OCI-LY1 (cell line): ENCODE measurements around the gene SLC26A9.

Experiments used
- H2AFZ ChIP-seq: fragments of 200-600 bp; sonication (generic), shearing (Covaris generic); 2 replicates; pipeline ENCODE4 v1.6.0; 2014; ENCODE audit warnings: antibody characterized with exemption, mild to moderate bottlenecking, low read length
- H3F3A ChIP-seq: fragments of 200-600 bp; sonication (generic), shearing (Covaris generic); 2 replicates; pipeline ENCODE4 v1.6.0; 2014; ENCODE audit warnings: mild to moderate bottlenecking, antibody characterized with exemption, low read length, moderate library complexity; ENCODE audit not compliant: insufficient read depth
- H3K27ac ChIP-seq: fragments of 200-600 bp; sonication (generic); 2 replicates; pipeline ENCODE4 v1.5.1; 2014; ENCODE audit warnings: low read length, mixed run types, mild to moderate bottlenecking, low read depth; ENCODE audit not compliant: poor library complexity, severe bottlenecking
- H3K27me3 ChIP-seq: fragments of 200-600 bp; sonication (generic); 2 replicates; pipeline ENCODE4 v1.6.0; 2014; ENCODE audit warnings: antibody characterized with exemption, mild to moderate bottlenecking, low read length, moderate library complexity; ENCODE audit not compliant: insufficient read depth
- H3K36me3 ChIP-seq: fragments of 200-600 bp; sonication (generic); 2 replicates; pipeline ENCODE4 v1.6.1; 2014; ENCODE audit warnings: mild to moderate bottlenecking, antibody characterized with exemption, low read length, moderate library complexity, mixed read lengths; ENCODE audit not compliant: insufficient read depth
- H3K4me1 ChIP-seq: fragments of 200-600 bp; sonication (generic); 2 replicates; pipeline ENCODE4 v1.5.1; 2014; ENCODE audit warnings: mild to moderate bottlenecking, low read length, moderate library complexity; ENCODE audit not compliant: insufficient read depth, severe bottlenecking
- H3K4me2 ChIP-seq: fragments of 200-600 bp; sonication (generic), shearing (Covaris generic); 2 replicates; pipeline ENCODE4 v1.6.1; 2014; ENCODE audit warnings: low read length
- H3K4me3 ChIP-seq: fragments of 200-600 bp; sonication (generic); 2 replicates; pipeline ENCODE4 v1.5.1; 2014; ENCODE audit warnings: low read length, low read depth, mild to moderate bottlenecking, mixed read lengths; ENCODE audit not compliant: poor library complexity, severe bottlenecking
- H3K79me2 ChIP-seq: fragments of 200-600 bp; shearing (Covaris generic); 2 replicates; pipeline ENCODE4 v1.6.1; 2016; ENCODE audit warnings: mixed run types, low read length, mixed read lengths; ENCODE audit not compliant: insufficient read depth
- H3K9ac ChIP-seq: fragments of 200-600 bp; sonication (generic), shearing (Covaris generic); 2 replicates; pipeline ENCODE4 v1.6.1; 2014; ENCODE audit warnings: mild to moderate bottlenecking, low read length, mixed read lengths
- H3K9me2 ChIP-seq: fragments of 200-600 bp; sonication (generic), shearing (Covaris generic); 2 replicates; pipeline ENCODE4 v1.6.1; 2014; ENCODE audit warnings: low read depth, mild to moderate bottlenecking, low read length, mixed read lengths
- H3K9me3 ChIP-seq: fragments of 200-600 bp; shearing (Covaris generic); 2 replicates; pipeline ENCODE4 v1.6.1; 2014; ENCODE audit warnings: low read length, mixed read lengths
- H4K20me1 ChIP-seq: fragments of 200-600 bp; sonication (generic), shearing (Covaris generic); 2 replicates; pipeline ENCODE4 v1.6.0; 2016; ENCODE audit warnings: mild to moderate bottlenecking, low read length; ENCODE audit not compliant: insufficient read depth
- EZH2 ChIP-seq: fragments of 200-600 bp; sonication (generic), shearing (Covaris generic); IDR thresholded peaks from 2 replicates; pipeline ENCODE4 v1.8.0; 2017; ENCODE audit warnings: borderline replicate concordance, mixed run types, mild to moderate bottlenecking, antibody characterized with exemption, low read length, moderate library complexity, mixed read lengths
- TF ChIP-seq, protein P1 (sequence below): fragments of 200-600 bp; sonication (generic), shearing (Covaris generic); IDR thresholded peaks from 2 replicates; pipeline ENCODE4 v1.5.1; 2017; ENCODE audit warnings: mild to moderate bottlenecking, antibody characterized with exemption, low read length, moderate library complexity, mixed read lengths

Gene SLC26A9

DNA sequence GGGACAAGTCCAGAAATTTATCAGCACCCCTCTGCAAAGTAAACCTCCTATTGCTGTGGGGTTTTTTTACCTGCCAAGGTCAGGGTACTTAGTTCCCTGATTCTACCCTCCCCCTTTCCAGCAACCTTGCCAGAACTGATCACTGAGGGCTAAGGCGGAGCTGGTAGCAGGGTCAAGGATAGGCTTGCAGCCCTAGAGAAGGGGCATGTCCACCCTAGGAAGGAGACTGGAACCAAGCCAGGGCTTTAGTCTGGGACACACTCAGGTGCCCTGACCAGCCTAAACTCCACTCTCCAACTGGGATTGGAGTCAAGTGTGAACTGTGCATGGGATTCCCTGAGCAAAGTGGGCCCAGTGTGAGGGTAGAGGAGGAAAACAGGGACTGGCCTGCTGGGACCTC, 6.5 kb upstream of the SLC26A9 start:
- H3K4me1 ChIP-seq, result no peaks in the 10 kb centered on the region
- no peaks in the 10 kb centered on the region for H3F3A ChIP-seq
- H3K36me3 ChIP-seq, result no peaks in the 10 kb centered on the region
- H3K27me3 ChIP-seq, result no peaks in the 10 kb centered on the region
- no peaks in the 10 kb centered on the region for H4K20me1 ChIP-seq
- H3K4me3 ChIP-seq, result no peak overlapping the region
- H3K9me2 ChIP-seq, result no peaks in the 10 kb centered on the region
- H3K9me3 ChIP-seq, result no peaks in the 10 kb centered on the region
- no peak overlapping the region for H2AFZ ChIP-seq
- no peak overlapping the region for H3K27ac ChIP-seq
- TF ChIP-seq, protein P1, sequence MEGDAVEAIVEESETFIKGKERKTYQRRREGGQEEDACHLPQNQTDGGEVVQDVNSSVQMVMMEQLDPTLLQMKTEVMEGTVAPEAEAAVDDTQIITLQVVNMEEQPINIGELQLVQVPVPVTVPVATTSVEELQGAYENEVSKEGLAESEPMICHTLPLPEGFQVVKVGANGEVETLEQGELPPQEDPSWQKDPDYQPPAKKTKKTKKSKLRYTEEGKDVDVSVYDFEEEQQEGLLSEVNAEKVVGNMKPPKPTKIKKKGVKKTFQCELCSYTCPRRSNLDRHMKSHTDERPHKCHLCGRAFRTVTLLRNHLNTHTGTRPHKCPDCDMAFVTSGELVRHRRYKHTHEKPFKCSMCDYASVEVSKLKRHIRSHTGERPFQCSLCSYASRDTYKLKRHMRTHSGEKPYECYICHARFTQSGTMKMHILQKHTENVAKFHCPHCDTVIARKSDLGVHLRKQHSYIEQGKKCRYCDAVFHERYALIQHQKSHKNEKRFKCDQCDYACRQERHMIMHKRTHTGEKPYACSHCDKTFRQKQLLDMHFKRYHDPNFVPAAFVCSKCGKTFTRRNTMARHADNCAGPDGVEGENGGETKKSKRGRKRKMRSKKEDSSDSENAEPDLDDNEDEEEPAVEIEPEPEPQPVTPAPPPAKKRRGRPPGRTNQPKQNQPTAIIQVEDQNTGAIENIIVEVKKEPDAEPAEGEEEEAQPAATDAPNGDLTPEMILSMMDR, result no peak
- no peak for TF ChIP-seq EZH2
- H3K9ac ChIP-seq, result no peak overlapping the region
- no peak overlapping the region for H3K4me2 ChIP-seq
- H3K79me2 ChIP-seq, result no peaks in the 10 kb centered on the region

DNA sequence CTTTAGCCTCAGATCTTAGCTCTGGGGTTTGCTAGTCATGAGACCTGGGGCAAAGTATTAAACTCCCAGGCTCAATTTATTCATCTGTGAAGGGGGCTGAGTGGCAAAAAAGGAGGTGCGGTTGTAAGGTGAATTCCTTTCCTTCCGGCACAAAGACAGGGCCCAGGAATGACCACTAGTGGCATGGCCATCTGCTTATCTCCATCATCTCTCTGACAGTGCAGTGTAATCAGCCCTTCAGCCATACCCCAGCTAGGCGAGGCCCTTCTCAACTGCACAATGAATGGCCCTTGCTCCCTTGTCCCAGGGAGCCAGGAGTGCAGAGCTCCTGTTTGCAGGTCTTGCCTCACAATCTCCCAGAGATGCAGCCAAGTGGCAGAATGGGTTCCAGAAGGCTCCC, 5.6 kb upstream of the SLC26A9 start:
- no peaks in the 10 kb centered on the region for H3F3A ChIP-seq
- H3K4me2 ChIP-seq, result no peak overlapping the region
- no peak for TF ChIP-seq EZH2
- TF ChIP-seq, protein P1, result no peak
- H3K27me3 ChIP-seq, result no peaks in the 10 kb centered on the region
- H4K20me1 ChIP-seq, result no peaks in the 10 kb centered on the region
- no peaks in the 10 kb centered on the region for H3K4me1 ChIP-seq
- no peaks in the 10 kb centered on the region for H3K79me2 ChIP-seq
- no peak overlapping the region for H3K9ac ChIP-seq
- no peak overlapping the region for H3K27ac ChIP-seq
- H3K9me3 ChIP-seq, result no peaks in the 10 kb centered on the region
- no peak overlapping the region for H3K4me3 ChIP-seq
- no peak overlapping the region for H2AFZ ChIP-seq
- H3K9me2 ChIP-seq, result no peaks in the 10 kb centered on the region
- no peaks in the 10 kb centered on the region for H3K36me3 ChIP-seq

GRCh38 chr1:205948039-205948438, 4.8 kb upstream of the SLC26A9 start:
- Histone ChIP-seq H3K4me2 (no peak overlapping the region), H3K9me3 (no peaks in the 10 kb centered on the region), H3K4me1 (no peaks in the 10 kb centered on the region), H3K9ac (no peak overlapping the region), H3K4me3 (no peak overlapping the region), H4K20me1 (no peaks in the 10 kb centered on the region), H3K27ac (no peak overlapping the region), H3K27me3 (no peaks in the 10 kb centered on the region), H3K36me3 (no peaks in the 10 kb centered on the region), H3F3A (no peaks in the 10 kb centered on the region), H3K9me2 (no peaks in the 10 kb centered on the region), H2AFZ (no peak overlapping the region), H3K79me2 (no peaks in the 10 kb centered on the region)
- TF ChIP-seq, protein P1, result no peak
- no peak for TF ChIP-seq EZH2
